Ishikawa (cell line): ENCODE results near the gene FAM184A.

ENCODE experiments used
- CEBPB ChIP-seq: IDR thresholded peaks from 2 replicates; pipeline ENCODE4 v1.6.1; 2012
- CREB1 ChIP-seq: IDR thresholded peaks from 2 replicates; pipeline ENCODE4 v1.6.1; 2012; ENCODE audit warnings: low read depth
- EGR1 ChIP-seq: IDR thresholded peaks from 2 replicates; pipeline ENCODE4 v1.6.1; 2012
- EP300 ChIP-seq: IDR thresholded peaks from 2 replicates; pipeline ENCODE4 v1.6.1; 2012; ENCODE audit warnings: borderline replicate concordance
- FOXM1 ChIP-seq: IDR thresholded peaks from 2 replicates; pipeline ENCODE4 v1.6.1; 2012; ENCODE audit warnings: low read depth, borderline replicate concordance
- MAX ChIP-seq: IDR thresholded peaks from 2 replicates; pipeline ENCODE4 v1.6.1; 2012
- NFIC ChIP-seq: IDR thresholded peaks from 2 replicates; pipeline ENCODE4 v1.6.1; 2012
- RAD21 ChIP-seq: IDR thresholded peaks from 2 replicates; pipeline ENCODE4 v1.6.1; 2012; ENCODE audit warnings: low read depth
- REST ChIP-seq: IDR thresholded peaks from 2 replicates; pipeline ENCODE4 v1.6.1; 2012; ENCODE audit warnings: low read depth, mild to moderate bottlenecking
- TAF1 ChIP-seq: IDR thresholded peaks from 2 replicates; pipeline ENCODE4 v1.6.1; 2012; ENCODE audit warnings: low read depth, mild to moderate bottlenecking
- TCF12 ChIP-seq: IDR thresholded peaks from 2 replicates; pipeline ENCODE4 v1.6.1; 2012; ENCODE audit warnings: low read depth
- TEAD4 ChIP-seq: IDR thresholded peaks from 2 replicates; pipeline ENCODE4 v1.6.1; 2012
- USF1 ChIP-seq: IDR thresholded peaks from 2 replicates; pipeline ENCODE4 v1.6.1; 2012
- YY1 ChIP-seq: IDR thresholded peaks from 2 replicates; pipeline ENCODE4 v1.6.1; 2012; ENCODE audit warnings: low read depth
- ZBTB7A ChIP-seq: IDR thresholded peaks from 2 replicates; pipeline ENCODE4 v1.6.1; 2012; ENCODE audit warnings: low read depth

FAM184A gene

GRCh38 chr6:119063491-119063890 lies 15.0 kb downstream of the FAM184A start:
- no peak for TF ChIP-seq ZBTB7A

GRCh38 chr6:119061215-119061614 lies 17.2 kb downstream of the FAM184A start:
- TF ChIP-seq CREB1 (no peak), CEBPB (no peak), ZBTB7A (no peak), EGR1 (no peak), TEAD4 (no peak), TAF1 (no peak), YY1 (no peak), TCF12 (no peak), USF1 (no peak), NFIC (no peak), MAX (no peak), EP300 (no peak), REST (no peak), RAD21 (no peak)

GRCh38 chr6:119060255-119060907 lies 18.1 kb downstream of the FAM184A start:
- TF ChIP-seq TCF12, result no peak

GRCh38 chr6:119055069-119055468 lies 23.4 kb downstream of the FAM184A start:
- no peak for TF ChIP-seq EP300
- no peak for TF ChIP-seq FOXM1
- no peak for TF ChIP-seq TAF1
- TF ChIP-seq EGR1, result no peak
- TF ChIP-seq CREB1, result no peak
- TF ChIP-seq RAD21, result no peak
- TF ChIP-seq MAX, result no peak
- no peak for TF ChIP-seq YY1
- TF ChIP-seq NFIC, result no peak
- no peak for TF ChIP-seq ZBTB7A
- no peak for TF ChIP-seq TEAD4
- TF ChIP-seq CEBPB, result no peak

- TF ChIP-seq EP300, result no peak
- no peak for TF ChIP-seq TAF1
Observed at GRCh38 chr6:119052987-119053386, 25.5 kb downstream of the FAM184A start.

GRCh38 chr6:119052292-119052889 lies 26.1 kb downstream of the FAM184A start:
- TF ChIP-seq MAX (no peak), TAF1 (no peak), ZBTB7A (no peak), FOXM1 (no peak), RAD21 (no peak), EGR1 (no peak), TEAD4 (no peak), TCF12 (no peak)

- TF ChIP-seq YY1 (no peak), ZBTB7A (no peak), EP300 (no peak), TEAD4 (no peak), REST (no peak), FOXM1 (no peak), MAX (no peak), RAD21 (no peak), CEBPB (no peak), NFIC (no peak), TAF1 (no peak), CREB1 (no peak), USF1 (no peak), TCF12 (no peak), EGR1 (no peak)
Observed at GRCh38 chr6:119044255-119044654, 34.2 kb downstream of the FAM184A start.
